Ramos (cell line): Measurements from ENCODE around the gene TIMM23B.
"Not testable (repeated sequence)": the region's sequence is repeated elsewhere in the genome, so short reads cannot be mapped to it uniquely, and the experiment has no call there.

Experiments
- in situ Hi-C: fragments of 300-500 bp; cut with MboI; formaldehyde crosslinking; loops from one replicate; pipeline ENCODE4 v1.14.3; 2022; ENCODE audit warnings: low sequenced_read_pairs; ENCODE audit not compliant: unreplicated experiment

The TIMM23B gene, protein sequence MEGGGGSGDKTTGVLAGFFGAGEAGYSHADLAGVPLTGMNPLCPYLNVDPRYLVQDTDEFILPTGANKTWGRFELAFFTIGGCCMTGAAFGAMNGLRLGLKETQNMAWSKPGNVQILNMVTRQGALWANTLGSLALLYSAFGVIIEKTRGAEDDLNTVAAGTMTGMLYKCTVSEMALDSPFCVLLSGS

DNA sequence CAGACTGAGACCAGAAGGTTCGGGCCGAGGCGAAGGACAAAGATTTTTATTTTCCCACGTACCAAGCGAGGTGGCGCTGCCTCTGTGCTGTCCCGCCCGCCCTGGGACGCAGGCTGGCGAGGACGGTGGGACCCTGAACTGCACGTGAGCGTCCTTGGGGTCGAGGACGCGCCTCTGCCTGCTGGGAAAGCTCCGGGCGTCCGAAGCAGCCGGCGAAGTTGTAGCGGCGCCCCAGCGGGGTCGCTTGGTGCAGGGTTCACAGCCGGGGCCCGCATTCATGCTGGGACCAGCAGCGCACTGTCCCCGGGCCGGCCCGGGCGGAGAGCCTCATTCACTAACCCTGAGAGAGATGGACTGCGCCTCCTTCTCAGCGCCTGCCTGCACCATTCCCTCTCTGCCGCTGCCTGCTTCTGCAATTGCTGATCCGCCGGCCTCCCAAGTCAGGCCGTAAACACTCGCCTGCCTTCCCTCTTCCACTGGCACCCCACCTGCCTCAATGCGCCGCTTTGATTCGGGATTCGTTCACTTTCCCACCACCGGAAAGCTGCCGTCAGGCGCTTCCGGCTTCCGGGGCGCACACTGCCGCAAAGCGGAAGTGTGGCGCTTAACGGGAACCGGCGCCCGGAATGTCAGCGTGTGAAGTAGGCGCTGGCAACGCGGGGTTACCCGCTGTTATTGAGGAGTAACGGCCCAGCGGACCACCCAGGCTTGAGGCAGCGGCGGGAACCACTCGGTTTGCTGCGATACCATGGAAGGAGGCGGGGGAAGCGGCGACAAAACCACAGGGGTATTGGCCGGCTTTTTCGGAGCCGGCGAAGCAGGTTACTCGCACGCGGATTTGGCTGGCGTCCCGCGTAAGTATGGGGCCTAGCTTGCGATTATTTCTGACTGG, at the start of gene TIMM23B, which contains the start of gene PARG:
TSS of gene TIMM23B (plus strand) at position 607 of the 892 bp plus-strand sequence. CDS start at position 749, 142 bp downstream.
TSS of gene PARG (minus strand) at position 581 of the 892 bp plus-strand sequence. CDS start at position 279, 302 bp downstream.
- in situ Hi-C loops: not testable (repeated sequence)

DNA sequence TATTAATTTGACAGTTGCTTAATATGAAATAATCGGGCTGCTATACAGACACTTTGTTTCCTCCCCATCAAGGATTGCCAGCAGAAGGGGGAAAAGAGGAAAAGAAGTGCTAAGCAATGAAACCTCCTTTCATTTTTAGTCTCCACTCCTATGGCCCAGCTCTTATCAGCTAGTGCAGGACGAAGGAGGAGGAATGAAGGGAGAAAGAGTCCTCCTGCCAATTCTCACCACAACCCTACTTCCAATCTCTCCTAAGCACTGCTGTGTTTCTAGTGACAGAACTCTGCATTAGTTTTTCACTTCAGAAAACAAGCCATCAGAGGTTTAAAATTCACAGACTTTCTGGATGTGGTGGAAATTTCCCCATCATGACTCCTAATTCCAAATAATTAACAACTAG, 41.9 kb upstream of the TIMM23B start:
- in situ Hi-C loops: not testable (repeated sequence)

DNA sequence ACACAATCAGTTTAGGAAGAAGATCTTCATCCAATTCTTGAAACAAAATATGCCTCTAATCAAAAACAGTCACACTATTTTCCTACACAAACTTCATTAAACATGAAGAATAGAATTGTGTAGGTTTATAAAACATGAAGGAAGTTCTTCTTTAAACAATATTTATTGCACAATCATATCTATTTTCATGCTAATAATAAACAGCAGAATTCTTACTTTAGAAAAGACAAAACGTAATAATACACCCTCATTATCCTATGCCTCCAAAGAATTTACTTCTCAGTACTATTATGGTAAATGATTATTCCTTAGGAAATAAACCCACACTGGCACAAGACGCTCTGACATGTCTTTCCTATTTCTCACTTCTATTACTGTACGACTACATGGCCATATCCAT, 41.4 kb upstream of the TIMM23B start:
- in situ Hi-C loops: not testable (repeated sequence)

DNA sequence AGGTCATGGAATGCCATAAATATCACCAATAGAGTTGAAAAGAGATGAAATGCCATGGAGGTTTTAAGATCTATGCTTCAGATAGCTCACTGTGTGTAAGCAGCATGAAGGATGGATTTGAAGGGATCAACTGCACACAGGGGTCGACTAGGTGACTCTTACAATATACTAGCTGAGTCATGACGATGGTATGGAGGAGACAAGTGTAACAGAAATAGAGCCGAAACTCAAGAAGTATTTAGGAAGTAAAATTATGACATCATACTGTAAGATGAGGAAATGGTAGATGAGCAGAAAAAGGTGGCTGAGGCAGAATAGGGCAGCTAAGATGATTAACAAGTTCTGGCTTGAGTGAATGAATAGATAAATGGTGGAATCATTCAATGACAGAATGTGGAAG, 38.0 kb upstream of the TIMM23B start:
- in situ Hi-C loops: not testable (repeated sequence)

DNA sequence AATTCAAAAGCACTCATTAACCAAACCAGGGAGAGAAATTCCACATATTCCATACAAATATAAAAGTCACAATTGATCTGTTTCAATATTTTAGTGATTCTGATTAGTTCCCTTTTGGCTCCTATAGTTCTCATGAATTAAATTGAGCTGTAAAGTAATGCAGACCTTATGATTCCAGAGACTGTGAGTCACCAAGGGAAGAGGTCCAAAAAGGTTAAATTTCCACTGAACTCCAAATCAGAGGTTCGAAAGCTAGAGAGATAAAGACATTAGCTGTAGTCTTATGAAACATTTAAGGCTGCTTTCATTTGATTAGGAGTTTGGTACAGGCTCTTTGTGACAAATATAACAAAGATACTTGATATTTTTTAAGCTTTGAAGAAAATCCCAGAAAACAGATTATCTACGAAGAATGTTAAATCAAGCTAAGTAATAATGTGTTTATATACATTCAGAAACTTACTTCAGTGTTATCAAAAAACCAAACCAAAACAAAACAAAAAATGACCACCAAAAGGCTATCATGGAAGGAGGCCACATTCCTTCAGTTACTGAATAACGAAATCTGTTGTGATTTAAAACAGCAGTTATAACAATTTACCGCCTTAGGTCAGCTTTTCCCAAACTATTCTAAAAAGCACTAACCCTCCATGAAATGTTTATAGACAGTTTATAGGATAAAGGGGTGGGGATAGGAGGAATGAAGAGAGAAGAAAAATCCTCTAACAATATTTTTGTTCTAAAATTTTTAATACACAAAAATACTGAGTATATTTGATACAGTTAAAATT, 33.4 kb upstream of the TIMM23B start:
- in situ Hi-C loops: not testable (repeated sequence)

DNA sequence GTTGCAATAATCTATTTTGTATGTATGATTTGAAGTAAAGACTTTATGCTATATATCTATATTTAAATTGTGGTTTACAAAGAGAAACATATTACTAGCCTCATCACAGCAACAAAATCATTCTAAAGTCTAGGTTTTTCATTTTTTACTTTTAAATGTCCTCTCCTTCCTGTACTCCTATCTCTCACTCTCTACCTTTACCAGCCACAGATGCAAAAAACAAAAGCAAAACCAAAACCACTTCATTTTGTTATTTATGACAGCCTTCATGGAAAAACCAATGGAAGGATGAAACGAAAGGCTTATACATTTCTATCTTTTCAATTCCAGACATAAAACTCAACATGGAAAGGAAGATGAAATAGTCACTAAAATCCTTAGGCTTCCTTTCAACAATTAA, 31.6 kb upstream of the TIMM23B start:
- in situ Hi-C loops: not testable (repeated sequence)

DNA sequence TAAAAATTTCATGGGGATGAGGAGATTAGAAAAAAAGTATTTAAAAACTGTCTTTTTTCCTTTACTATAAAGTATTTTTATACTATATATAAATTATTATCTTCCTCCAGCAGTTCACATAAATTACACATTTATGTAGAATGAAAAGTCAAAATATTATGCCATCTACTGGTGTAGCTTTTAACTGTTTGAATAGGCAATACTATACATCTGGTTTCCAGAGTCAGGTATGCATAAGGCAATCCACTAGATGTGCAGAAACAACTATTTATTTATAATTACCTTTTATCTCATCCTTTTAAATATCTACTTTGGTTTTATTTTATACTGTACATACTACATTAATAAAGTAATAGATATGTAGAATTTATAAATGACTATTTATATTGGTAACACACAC, 25.4 kb upstream of the TIMM23B start:
- in situ Hi-C loops: not testable (repeated sequence)

DNA sequence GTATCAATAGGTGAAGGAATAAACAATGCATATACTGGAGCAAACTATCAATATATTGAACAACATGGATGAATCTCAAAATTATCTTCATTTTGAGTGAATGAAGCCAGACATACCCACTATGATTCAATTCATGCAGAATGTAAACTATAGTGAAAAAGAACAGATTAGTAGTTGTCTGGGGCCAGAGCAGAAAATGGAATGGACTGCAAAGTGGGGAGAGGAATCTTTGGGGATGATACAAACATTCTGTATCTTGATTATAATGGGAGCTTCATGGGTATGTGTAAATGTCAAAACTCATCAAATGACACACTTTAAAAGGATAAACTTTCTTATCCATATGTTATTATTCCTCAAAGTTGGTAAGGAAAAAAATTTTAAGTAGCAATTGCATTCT, 23.9 kb upstream of the TIMM23B start:
- in situ Hi-C loops: not testable (repeated sequence)

DNA sequence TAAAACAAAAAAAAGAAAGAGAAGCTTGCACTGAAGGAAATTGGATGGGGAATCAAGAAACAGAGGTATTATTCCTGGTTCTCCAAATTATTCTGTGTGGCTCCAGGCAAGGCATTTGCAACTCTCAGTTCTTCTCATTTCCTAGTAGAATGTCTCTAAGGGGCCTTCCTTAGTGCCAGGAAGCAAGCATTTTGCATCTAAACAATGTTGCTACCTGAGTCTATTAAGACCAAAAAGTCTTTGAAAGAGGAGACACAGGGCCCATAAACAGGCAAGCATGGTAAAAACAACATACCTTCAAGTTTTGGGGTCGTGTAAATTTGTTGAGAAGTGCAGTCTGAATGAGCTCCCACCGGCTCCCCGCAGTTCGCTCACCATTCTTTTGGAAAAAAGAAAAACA, 19.8 kb upstream of the TIMM23B start:
- in situ Hi-C loops: not testable (repeated sequence)

DNA sequence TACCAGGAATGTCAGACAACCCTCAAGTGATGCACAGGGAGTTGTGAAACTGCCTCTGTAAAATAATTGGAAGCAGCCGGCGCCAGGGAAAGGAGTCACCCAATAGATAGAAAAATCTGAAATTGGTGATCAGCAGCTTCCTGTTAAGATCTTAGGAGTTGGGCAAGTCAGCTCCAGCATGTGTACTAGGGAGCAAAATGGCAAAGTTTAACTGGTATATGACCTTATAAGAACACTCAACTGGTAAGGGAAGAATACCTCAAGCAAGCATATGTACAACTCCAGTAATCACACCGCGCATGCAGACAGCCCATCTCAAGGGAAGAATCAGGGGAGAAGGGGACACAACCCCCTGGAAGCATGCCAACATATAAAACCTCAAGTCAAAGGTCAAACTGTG, 18.3 kb upstream of the TIMM23B start:
- in situ Hi-C loops: not testable (repeated sequence)

DNA sequence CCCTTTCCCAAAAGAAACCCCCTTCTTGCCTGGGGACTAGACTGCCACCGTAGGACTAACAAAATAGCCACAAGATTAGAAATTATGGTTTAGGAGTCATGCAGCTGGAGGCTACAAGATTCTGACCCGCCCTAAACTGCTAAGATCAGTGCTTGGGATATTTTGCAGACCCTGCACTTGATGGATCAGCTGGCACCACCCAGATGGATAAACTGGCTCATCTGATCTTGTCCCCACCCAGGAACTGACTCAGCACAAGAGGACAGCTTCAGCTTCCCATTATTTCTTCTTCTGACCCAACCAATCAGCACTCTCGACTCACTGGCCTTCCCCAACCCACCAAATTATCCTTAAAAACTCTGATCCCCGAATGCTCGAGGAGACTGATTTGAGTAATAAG, 10.6 kb upstream of the TIMM23B start:
- in situ Hi-C loops: not testable (repeated sequence)

DNA sequence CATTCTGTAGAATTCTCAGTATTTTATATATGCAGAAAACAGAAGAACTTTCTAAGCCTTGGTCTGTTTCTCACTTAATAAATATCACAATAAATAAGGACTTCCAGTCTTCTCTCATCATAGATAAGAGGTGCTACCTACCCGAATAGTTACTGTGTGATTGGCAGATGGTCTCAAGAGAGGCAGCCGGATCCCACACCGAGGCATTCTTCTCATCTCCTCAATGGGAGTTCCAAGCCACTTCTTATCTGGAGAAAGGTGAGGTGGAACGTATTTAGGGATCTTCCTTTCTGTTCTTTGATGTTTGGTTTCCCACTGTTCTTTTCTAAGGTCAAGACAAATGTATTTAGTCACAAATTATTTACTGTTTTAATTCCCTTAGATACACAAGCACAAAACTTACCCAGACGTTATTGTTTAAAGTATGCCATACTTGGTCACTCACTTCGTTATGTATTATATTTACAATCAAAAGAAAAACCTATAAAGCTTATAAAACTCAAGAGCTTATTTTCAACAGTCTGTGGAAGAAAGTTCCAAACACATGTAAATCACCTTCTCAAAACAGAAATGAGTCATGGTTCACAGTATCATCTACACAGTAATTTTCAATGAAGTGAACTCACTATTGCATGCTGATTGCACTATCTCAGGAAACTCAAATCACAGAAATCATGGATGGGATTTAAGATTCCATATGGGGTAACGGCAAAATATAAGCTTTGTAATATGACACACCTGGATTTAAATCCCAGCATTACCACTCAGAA, 9.7 kb upstream of the TIMM23B start:
- in situ Hi-C loops: not testable (repeated sequence)

DNA sequence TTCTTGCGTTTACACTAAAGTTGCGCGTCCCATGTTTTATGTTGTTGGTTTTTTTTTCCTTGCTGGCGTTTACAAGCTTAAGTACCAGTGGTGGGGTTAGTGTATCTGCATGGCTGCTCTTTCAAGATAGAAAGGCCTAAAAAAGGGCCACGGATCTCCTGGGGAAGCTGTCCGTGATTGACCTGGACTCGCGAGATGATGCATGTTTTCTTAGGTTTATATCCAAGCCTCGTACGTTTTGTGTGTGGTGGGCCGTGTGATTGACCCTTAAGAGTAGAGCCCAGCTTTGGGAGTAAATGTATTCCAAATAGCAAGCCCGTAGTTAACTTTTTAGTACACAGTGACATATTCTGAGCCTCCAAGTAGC, 469 bp downstream of the TIMM23B start:
- in situ Hi-C loops: not testable (repeated sequence)

DNA sequence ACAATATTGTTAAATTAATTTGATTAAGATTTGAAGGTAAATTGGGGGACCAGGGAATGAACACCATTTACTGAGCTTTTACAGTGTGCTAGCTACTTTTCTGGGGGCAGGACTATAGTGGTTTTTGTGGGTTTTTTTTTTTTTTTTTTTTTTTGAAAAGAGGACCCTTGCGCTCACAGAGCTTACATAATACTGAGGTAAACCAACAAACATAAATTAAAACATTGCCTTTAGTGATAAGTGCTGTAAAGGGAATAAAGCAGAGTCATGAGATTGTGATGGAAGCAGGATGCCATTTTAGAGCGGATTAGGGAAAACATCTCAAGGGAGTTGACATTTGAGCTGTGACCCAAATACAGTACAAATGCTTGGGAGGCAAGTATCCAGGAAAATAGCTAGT, 1.8 kb downstream of the TIMM23B start:
- in situ Hi-C loops: not testable (repeated sequence)

DNA sequence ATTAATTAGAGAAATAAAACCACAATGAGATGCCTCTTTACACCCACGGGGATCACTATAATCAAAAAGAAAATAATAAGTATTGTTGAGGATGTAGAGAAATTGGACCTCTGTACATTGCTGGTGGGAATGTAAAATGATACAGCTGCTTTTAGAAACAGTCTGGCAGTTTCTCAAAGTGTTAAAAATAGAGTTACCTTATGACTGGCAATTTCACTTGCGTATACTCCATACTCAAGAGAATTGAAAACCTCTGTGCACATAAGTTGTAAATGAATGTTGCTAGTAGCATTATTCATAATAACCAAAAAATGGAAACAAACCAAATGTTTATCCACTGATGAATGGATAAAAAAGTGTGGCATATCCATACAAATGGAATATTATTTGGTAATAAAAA, 6.3 kb downstream of the TIMM23B start:
- in situ Hi-C loops: not testable (repeated sequence)

DNA sequence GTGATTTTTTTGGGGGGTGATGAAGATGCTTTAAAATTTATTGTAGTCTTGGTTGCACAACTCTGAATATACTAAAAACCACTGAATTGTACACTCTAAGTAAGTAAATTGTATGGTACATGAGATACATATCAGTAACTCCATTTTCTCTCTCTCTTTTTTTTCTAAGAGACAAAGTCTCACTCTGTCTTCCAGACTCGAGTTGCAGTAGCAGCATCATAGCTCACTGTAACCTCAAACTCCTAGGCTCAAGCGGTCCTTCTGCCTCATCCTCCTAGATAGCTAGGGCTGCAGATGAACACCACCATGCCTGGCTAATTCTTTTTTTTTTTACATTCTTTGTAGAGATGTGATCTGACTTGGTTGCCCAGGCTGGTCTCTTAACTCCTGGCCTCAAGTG, 6.9 kb downstream of the TIMM23B start:
- in situ Hi-C loops: not testable (repeated sequence)

DNA sequence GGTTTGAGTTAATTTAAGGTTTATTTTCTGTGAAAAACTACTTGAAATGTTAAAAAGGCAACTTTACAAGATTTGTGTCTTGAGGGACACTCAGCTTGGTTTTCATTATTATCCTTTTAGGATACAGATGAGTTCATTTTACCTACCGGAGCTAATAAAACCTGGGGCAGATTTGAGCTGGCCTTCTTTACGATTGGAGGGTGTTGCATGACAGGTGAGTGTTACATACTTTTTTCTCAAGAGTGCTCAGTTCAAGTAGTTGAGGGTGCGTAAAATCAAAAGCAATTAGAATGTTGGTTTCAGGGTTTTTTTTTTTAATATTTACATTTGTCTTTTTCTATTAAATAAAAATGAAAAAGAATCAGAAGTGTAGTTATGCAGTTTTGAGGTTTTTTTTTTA, 10.2 kb downstream of the TIMM23B start:
- in situ Hi-C loops: not testable (repeated sequence)

DNA sequence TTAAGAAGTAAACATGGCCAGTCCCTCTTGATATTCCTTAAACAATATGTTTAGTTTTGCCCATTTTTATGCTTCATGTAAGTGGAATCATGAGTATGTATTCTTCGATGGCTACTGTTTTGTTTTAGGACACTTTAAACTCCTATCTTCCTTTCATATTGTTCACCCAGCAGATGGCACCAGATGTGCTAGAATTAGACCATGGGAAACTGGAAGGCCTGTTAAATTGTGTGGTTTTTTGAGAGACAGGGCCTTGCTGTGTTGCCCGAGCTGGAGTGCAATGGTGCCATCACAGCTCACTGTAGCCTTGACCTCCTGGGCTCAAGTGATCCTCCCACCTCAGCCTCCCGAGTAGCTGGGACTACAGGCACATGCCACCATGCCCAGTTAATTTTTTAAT, 11.3 kb downstream of the TIMM23B start:
- in situ Hi-C loops: not testable (repeated sequence)

DNA sequence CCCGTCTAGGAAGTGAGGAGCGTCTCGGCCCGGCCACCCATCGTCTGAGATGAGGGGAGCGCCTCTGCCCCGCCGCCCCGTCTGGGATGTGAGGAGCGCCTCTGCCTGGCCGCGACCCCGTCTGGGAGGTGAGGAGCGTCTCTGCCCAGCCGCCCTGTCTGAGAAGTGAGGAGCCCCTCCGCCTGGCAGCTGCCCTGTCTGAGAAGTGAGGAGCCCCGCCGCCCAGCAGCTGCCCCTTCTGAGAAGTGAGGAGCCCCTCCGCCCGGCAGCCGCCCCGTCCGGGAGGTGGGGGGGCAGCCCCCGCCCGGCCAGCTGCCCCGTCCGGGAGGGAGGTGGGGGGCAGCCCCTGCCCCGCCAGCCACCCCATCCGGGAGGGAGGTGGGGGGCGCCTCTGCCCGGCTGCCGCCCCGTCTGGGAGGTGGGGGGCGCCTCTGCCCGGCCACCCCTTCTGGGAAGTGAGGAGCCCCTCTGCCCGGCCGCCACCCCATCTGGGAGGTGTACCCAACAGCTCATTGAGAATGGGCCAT, 28.5 kb downstream of the TIMM23B start:
- in situ Hi-C loops: not testable (repeated sequence)

DNA sequence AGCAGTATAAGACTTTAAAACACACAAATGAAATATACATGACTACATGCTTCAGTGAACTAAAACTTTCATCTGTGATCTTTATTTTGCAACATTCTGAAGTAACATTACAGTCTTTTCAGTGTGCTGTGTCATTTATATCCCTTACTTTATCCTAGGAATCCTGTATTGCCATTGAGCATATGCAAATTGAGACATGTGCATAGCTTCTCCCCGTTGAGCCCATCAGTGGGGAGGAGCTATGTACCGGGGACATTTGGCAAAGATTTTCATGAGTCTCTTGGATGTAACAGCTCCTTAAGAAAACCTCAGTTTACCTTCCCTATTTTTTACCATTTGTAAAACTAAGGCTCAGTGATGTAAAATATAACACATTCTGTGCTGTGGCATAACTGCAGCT, 29.6 kb downstream of the TIMM23B start:
- in situ Hi-C loops: not testable (repeated sequence)
